Left lobe of liver (tissue), 2 donors: Measurements from ENCODE around the gene FHDC1. TPM values are rescaled to one million over a fixed set of nuclear protein-coding genes. Genes with fewer than 3 reads are reported as not detected.
"Not testable (repeated sequence)": the region's sequence is repeated elsewhere in the genome, so short reads cannot be mapped to it uniquely, and the experiment has no call there.

Source experiments
- ATAC-seq: fragments of 200-7000 bp; cut with Tn5 transposase; one replicate; pipeline ENCODE4 v1.9.1; 2020; ENCODE audit warnings: mild to moderate bottlenecking, moderate library complexity
- DNase-seq: peaks from one replicate; pipeline ENCODE4 v3.0.0-alpha.2; 2020; ENCODE audit warnings: low spot score
- total RNA-seq: library from RNA; stranded (reverse); gene quantifications from one replicate; pipeline ENCODE4 v1.2.1, GENCODE V29; 2021
- donor health status: DM: no; HTN: no; CAD: no; lungs with moderate emphysema.
- donor health status: DM: no; HTN: yes; CAD: no.

Gene FHDC1
- total RNA-seq: 0.28 TPM

GRCh38 chr4:152935631-152936445, at the start of gene FHDC1:
Gene FHDC1 (plus strand): TSS chr4:152936323. CDS start chr4:152943058, 6,735 bp downstream.
- DNase-seq (peak; percentile 70), ATAC-seq (peak; percentile 89)

GRCh38 chr4:152887981-152888380, 48.1 kb upstream of the FHDC1 start:
- ATAC-seq (no peak), DNase-seq (no peak)

GRCh38 chr4:152892974-152893373, 43.1 kb upstream of the FHDC1 start:
- DNase-seq (no peak), ATAC-seq (no peak)

GRCh38 chr4:152894673-152895072, 41.5 kb upstream of the FHDC1 start:
- no peak for ATAC-seq

GRCh38 chr4:152896811-152897210, 39.3 kb upstream of the FHDC1 start:
- ATAC-seq (no peak), DNase-seq (no peak)

More at GRCh38 chr4:152894673-152895072, 41.5 kb upstream of the FHDC1 start:
- DNase-seq: no peak

- not testable (repeated sequence) for DNase-seq, ATAC-seq
These were observed 38.0 kb upstream of the FHDC1 start for GRCh38 chr4:152898133-152898532.

- DNase-seq (no peak), ATAC-seq (no peak)
These were observed 37.5 kb upstream of the FHDC1 start for GRCh38 chr4:152898606-152899005.

- DNase-seq: no peak
- ATAC-seq: no peak
These were observed 35.7 kb upstream of the FHDC1 start for GRCh38 chr4:152900395-152900794.

- DNase-seq (no peak), ATAC-seq (no peak)
These were observed 34.9 kb upstream of the FHDC1 start for GRCh38 chr4:152901205-152901604.

GRCh38 chr4:152903658-152904057, 32.5 kb upstream of the FHDC1 start:
- DNase-seq (no peak), ATAC-seq (no peak)

GRCh38 chr4:152909901-152910300, 26.2 kb upstream of the FHDC1 start:
- ATAC-seq (peak; percentile 76), DNase-seq (no peak)

- DNase-seq (no peak), ATAC-seq (no peak)
These were observed 25.6 kb upstream of the FHDC1 start for GRCh38 chr4:152910521-152910920.

- DNase-seq (no peak), ATAC-seq (no peak)
These were observed 18.4 kb upstream of the FHDC1 start for GRCh38 chr4:152917543-152918395.

GRCh38 chr4:152919826-152920225, 16.3 kb upstream of the FHDC1 start:
- no peak for DNase-seq

GRCh38 chr4:152920768-152921167, 15.4 kb upstream of the FHDC1 start:
- no peak for DNase-seq
- ATAC-seq: no peak

More at GRCh38 chr4:152919826-152920225, 16.3 kb upstream of the FHDC1 start:
- no peak for ATAC-seq

- ATAC-seq: no peak
- no peak for DNase-seq
These were observed 14.8 kb upstream of the FHDC1 start for GRCh38 chr4:152921284-152921683.

GRCh38 chr4:152925851-152926250, 10.3 kb upstream of the FHDC1 start:
- no peak for ATAC-seq
- DNase-seq: no peak

GRCh38 chr4:152926959-152927358, 9.2 kb upstream of the FHDC1 start:
- DNase-seq (no peak), ATAC-seq (no peak)

GRCh38 chr4:152927737-152928136, 8.4 kb upstream of the FHDC1 start:
- ATAC-seq (no peak), DNase-seq (no peak)

GRCh38 chr4:152928286-152928685, 7.8 kb upstream of the FHDC1 start:
- no peak for DNase-seq

GRCh38 chr4:152929888-152930287, 6.2 kb upstream of the FHDC1 start:
- DNase-seq (no peak), ATAC-seq (no peak)

More at GRCh38 chr4:152928286-152928685, 7.8 kb upstream of the FHDC1 start:
- no peak for ATAC-seq

GRCh38 chr4:152935143-152935542, 980 bp upstream of the FHDC1 start:
- DNase-seq (no peak), ATAC-seq (no peak)
